HEK293 (cell line): ENCODE data around the gene WASF2.

ENCODE experiments used
- MYNN ChIP-seq: fragments of 450-650 bp; formaldehyde crosslinking; IDR thresholded peaks from 2 replicates; pipeline ENCODE4 v1.5.1; 2016; ENCODE audit warnings: missing biosample characterization, missing genetic modification characterization, borderline replicate concordance
- TCF7L2 ChIP-seq: IDR thresholded peaks from 2 replicates; pipeline ENCODE4 v1.6.1; 2011; ENCODE audit warnings: low read depth, mild to moderate bottlenecking, inconsistent platforms, low read length, moderate library complexity, borderline replicate concordance
- ZNF837 ChIP-seq: fragments of 450-650 bp; formaldehyde crosslinking; IDR thresholded peaks from 2 replicates; pipeline ENCODE4 v1.5.1; 2016; ENCODE audit warnings: missing biosample characterization, missing genetic modification characterization
- TF ChIP-seq, protein P1 (sequence below): fragments of 450-650 bp; formaldehyde crosslinking; IDR thresholded peaks from 2 replicates; pipeline ENCODE4 v1.5.1; 2016; ENCODE audit warnings: missing biosample characterization, missing genetic modification characterization

DNA sequence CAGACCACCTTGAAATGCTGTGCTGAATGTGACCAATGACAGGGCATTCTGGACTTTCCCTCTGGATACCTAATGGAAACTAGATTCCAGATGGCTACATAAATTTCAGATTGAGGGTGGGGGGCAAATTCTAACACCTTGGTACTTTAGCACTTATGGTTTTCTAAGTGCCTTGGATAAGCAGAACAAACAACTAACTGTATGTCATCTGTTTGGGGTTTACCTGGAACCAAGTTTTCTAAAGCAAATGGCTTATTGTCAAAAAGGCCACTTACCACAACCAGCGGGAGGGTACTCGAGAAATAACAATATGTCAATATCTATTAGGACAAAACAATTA lies 58.4 kb downstream of the WASF2 start:
- TF ChIP-seq ZNF837 (tag by site-specific recombination) = no peak
- TF ChIP-seq, protein P1, sequence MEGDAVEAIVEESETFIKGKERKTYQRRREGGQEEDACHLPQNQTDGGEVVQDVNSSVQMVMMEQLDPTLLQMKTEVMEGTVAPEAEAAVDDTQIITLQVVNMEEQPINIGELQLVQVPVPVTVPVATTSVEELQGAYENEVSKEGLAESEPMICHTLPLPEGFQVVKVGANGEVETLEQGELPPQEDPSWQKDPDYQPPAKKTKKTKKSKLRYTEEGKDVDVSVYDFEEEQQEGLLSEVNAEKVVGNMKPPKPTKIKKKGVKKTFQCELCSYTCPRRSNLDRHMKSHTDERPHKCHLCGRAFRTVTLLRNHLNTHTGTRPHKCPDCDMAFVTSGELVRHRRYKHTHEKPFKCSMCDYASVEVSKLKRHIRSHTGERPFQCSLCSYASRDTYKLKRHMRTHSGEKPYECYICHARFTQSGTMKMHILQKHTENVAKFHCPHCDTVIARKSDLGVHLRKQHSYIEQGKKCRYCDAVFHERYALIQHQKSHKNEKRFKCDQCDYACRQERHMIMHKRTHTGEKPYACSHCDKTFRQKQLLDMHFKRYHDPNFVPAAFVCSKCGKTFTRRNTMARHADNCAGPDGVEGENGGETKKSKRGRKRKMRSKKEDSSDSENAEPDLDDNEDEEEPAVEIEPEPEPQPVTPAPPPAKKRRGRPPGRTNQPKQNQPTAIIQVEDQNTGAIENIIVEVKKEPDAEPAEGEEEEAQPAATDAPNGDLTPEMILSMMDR (tag by site-specific recombination) = no peak
- no peak for TF ChIP-seq TCF7L2
- TF ChIP-seq MYNN (tag by site-specific recombination) = no peak
